H9 (cell line): ENCODE measurements around the gene TRIM21. TPM values are rescaled to one million over a fixed set of nuclear protein-coding genes. Genes with fewer than 3 reads are reported as not detected.

Experiments
- DNase-seq: peaks from one replicate; pipeline ENCODE4 v3.0.0-alpha.2; 2017
- H2AFZ ChIP-seq: one replicate; pipeline ENCODE4 v1.6.1; 2013; ENCODE audit warnings: mild to moderate bottlenecking, low read length, control low read depth, moderate library complexity
- H2AK5ac ChIP-seq: 2 replicates; pipeline ENCODE4 v1.6.1; 2013; ENCODE audit warnings: low read length, control low read depth, mixed read lengths; ENCODE audit not compliant: insufficient read length
- H2BK120ac ChIP-seq: one replicate; pipeline ENCODE4 v1.6.1; 2013; ENCODE audit warnings: low read depth, mild to moderate bottlenecking, low read length, control low read depth, inconsistent platforms; ENCODE audit not compliant: poor library complexity, severe bottlenecking
- H2BK12ac ChIP-seq: 2 replicates; pipeline ENCODE4 v1.6.1; 2013; ENCODE audit warnings: low read length, control low read depth, mixed read lengths, low read depth; ENCODE audit not compliant: insufficient read length
- H2BK15ac ChIP-seq: 2 replicates; pipeline ENCODE4 v1.6.1; 2013; ENCODE audit warnings: low read depth, low read length, control low read depth
- H2BK20ac ChIP-seq: one replicate; pipeline ENCODE4 v1.6.1; 2013; ENCODE audit warnings: low read depth, mild to moderate bottlenecking, low read length, control low read depth, inconsistent platforms; ENCODE audit not compliant: poor library complexity, severe bottlenecking
- H2BK5ac ChIP-seq: 2 replicates; pipeline ENCODE4 v1.6.1; 2013; ENCODE audit warnings: low read length, control low read depth, mixed read lengths; ENCODE audit not compliant: insufficient read length
- H3K14ac ChIP-seq: 2 replicates; pipeline ENCODE4 v1.6.1; 2013; ENCODE audit warnings: low read length, control low read depth; ENCODE audit not compliant: insufficient read depth
- H3K18ac ChIP-seq: 2 replicates; pipeline ENCODE4 v1.6.1; 2013; ENCODE audit warnings: low read depth, mild to moderate bottlenecking, mixed read lengths, low read length, control low read depth; ENCODE audit not compliant: insufficient read length
- H3K23ac ChIP-seq: 2 replicates; pipeline ENCODE4 v1.6.1; 2013; ENCODE audit warnings: low read length, control low read depth, mixed read lengths, low read depth; ENCODE audit not compliant: insufficient read length
- H3K23me2 ChIP-seq: 2 replicates; pipeline ENCODE4 v1.6.1; 2013; ENCODE audit warnings: low read depth, mild to moderate bottlenecking, mixed read lengths, low read length, control low read depth; ENCODE audit not compliant: insufficient read length, poor library complexity, severe bottlenecking
- H3K27ac ChIP-seq: 2 replicates; pipeline ENCODE4 v1.5.1; 2013; ENCODE audit warnings: low read length, control low read depth, mixed read lengths, low read depth; ENCODE audit not compliant: insufficient read length
- H3K27me3 ChIP-seq: 2 replicates; pipeline ENCODE4 v1.6.1; 2013; ENCODE audit warnings: low read length, control low read depth, inconsistent platforms; ENCODE audit not compliant: insufficient read depth
- H3K4ac ChIP-seq: 2 replicates; pipeline ENCODE4 v1.6.1; 2013; ENCODE audit warnings: low read depth, mild to moderate bottlenecking, control low read depth, inconsistent platforms, low read length, moderate library complexity
- H3K4me1 ChIP-seq: 2 replicates; pipeline ENCODE4 v1.6.1; 2013; ENCODE audit warnings: low read length, control low read depth, inconsistent platforms; ENCODE audit not compliant: insufficient read depth
- H3K4me2 ChIP-seq: 2 replicates; pipeline ENCODE4 v1.6.1; 2013; ENCODE audit warnings: low read length, control low read depth, mixed read lengths; ENCODE audit not compliant: insufficient read length, insufficient read depth
- H3K56ac ChIP-seq: 2 replicates; pipeline ENCODE4 v1.6.1; 2013; ENCODE audit warnings: low read depth, mild to moderate bottlenecking, mixed read lengths, low read length, control low read depth; ENCODE audit not compliant: insufficient read length
- H3K79me1 ChIP-seq: 2 replicates; pipeline ENCODE4 v1.6.1; 2013; ENCODE audit warnings: low read depth, mild to moderate bottlenecking, moderate library complexity, low read length, control low read depth, inconsistent platforms; ENCODE audit not compliant: insufficient read depth, poor library complexity, severe bottlenecking
- H3K79me2 ChIP-seq: 2 replicates; pipeline ENCODE4 v1.6.1; 2013; ENCODE audit warnings: low read length, control low read depth, inconsistent platforms; ENCODE audit not compliant: insufficient read depth
- H3K9ac ChIP-seq: 2 replicates; pipeline ENCODE4 v1.6.1; 2013; ENCODE audit warnings: low read length, control low read depth, mixed read lengths; ENCODE audit not compliant: insufficient read length; ENCODE audit errors: extremely low read depth
- H3K9me3 ChIP-seq: one replicate; pipeline ENCODE4 v1.6.1; 2013; ENCODE audit warnings: low read depth, low read length, inconsistent platforms; ENCODE audit not compliant: control insufficient read depth
- H3T11ph ChIP-seq: one replicate; pipeline ENCODE4 v1.6.1; 2013; ENCODE audit warnings: mild to moderate bottlenecking, low read length, control low read depth, inconsistent platforms
- H4K20me1 ChIP-seq: one replicate; pipeline ENCODE4 v1.6.1; 2013; ENCODE audit not compliant: control insufficient read depth, insufficient read length, insufficient read depth
- H4K5ac ChIP-seq: 2 replicates; pipeline ENCODE4 v1.6.1; 2013; ENCODE audit warnings: low read depth, mild to moderate bottlenecking, mixed read lengths, low read length, control low read depth; ENCODE audit not compliant: insufficient read length
- H4K8ac ChIP-seq: replicated peaks from 2 replicates; pipeline ENCODE4 v1.6.1; 2013; ENCODE audit warnings: low read length, control low read depth, mixed read lengths, low read depth; ENCODE audit not compliant: insufficient read length
- H4K91ac ChIP-seq: 2 replicates; pipeline ENCODE4 v1.6.1; 2013; ENCODE audit warnings: low read depth, mild to moderate bottlenecking, moderate library complexity, mixed read lengths, low read length, control low read depth; ENCODE audit not compliant: insufficient read length
- H3K27ac Mint-ChIP-seq, 3 experiments: 2 replicates in 2 of 3; 3 replicates in 1 of 3; pipeline ENCODE4 v1.8.0; 2020 to 2021; ENCODE audit warnings: mixed read lengths in 3 of 3, mild to moderate bottlenecking in 1 of 3, moderate library complexity in 1 of 3
- H3K27me3 Mint-ChIP-seq: 2 replicates; pipeline ENCODE4 v1.8.0; 2021; ENCODE audit warnings: low read depth, mild to moderate bottlenecking, moderate library complexity, mixed read lengths
- H3K36me3 Mint-ChIP-seq, 3 experiments: 2 replicates in 2 of 3; 3 replicates in 1 of 3; pipeline ENCODE4 v1.8.0; 2020 to 2021; ENCODE audit warnings: low read depth in 3 of 3, mixed read lengths in 3 of 3; ENCODE audit not compliant: insufficient read depth in 1 of 3
- H3K4me1 Mint-ChIP-seq, 2 experiments: 2 replicates each; pipeline ENCODE4 v1.8.0; 2020; ENCODE audit warnings: mixed read lengths in 2 of 2
- H3K4me3 Mint-ChIP-seq, 2 experiments: 2 replicates in 1 of 2; 3 replicates in 1 of 2; pipeline ENCODE4 v1.8.0; 2020 to 2021; ENCODE audit warnings: mild to moderate bottlenecking in 2 of 2, mixed read lengths in 2 of 2, moderate library complexity in 1 of 2
- H3K9me3 Mint-ChIP-seq, 2 experiments: 2 replicates in 1 of 2; 3 replicates in 1 of 2; pipeline ENCODE4 v1.8.0; 2020; ENCODE audit warnings: mild to moderate bottlenecking in 2 of 2, mixed read lengths in 2 of 2, moderate library complexity in 1 of 2
- CTCF ChIP-seq: fragments of 200-600 bp; sonication (generic); conservative IDR thresholded peaks from 3 replicates; pipeline ENCODE4 v1.8.0; 2021; ENCODE audit warnings: antibody characterized with exemption, mild to moderate bottlenecking
- WGBS: extraction: QIAGEN DNeasy Blood & Tissue Kit; methylation state at CpG from one replicate; pipeline ENCODE4 v1.1.7; 2013; ENCODE audit warnings: missing lambda C conversion rate, low lambda C conversion rate, mixed read lengths; ENCODE audit not compliant: insufficient read length; ENCODE audit errors: extremely low coverage; 5-methylcytosine and 5-hydroxymethylcytosine counted together
- total RNA-seq: library from RNA; stranded (reverse); gene quantifications from 2 replicates; pipeline ENCODE4 v1.2.1, GENCODE V29; 2021

TRIM21 gene
- total RNA-seq, 1 experiment from 2014 or later = 15.1 TPM

GRCh38 chr11:4430051-4430450 lies 36.5 kb upstream of the TRIM21 start:
- no peaks in the 10 kb centered on the region for H3K79me2 ChIP-seq
- H3K23ac ChIP-seq = no peak overlapping the region
- no peak overlapping the region for H2BK12ac ChIP-seq
- no peak overlapping the region for H2BK5ac ChIP-seq
- no peaks in the 10 kb centered on the region for H3K79me1 ChIP-seq
- no peak overlapping the region for H3K14ac ChIP-seq
- no peak overlapping the region for H3K18ac ChIP-seq
- no peak overlapping the region for H4K91ac ChIP-seq
- H3K4me2 ChIP-seq = no peak overlapping the region
- no peaks in the 10 kb centered on the region for H3K36me3 Mint-ChIP-seq
- no CpG with 5 or more reads among the region's 4 CpGs for WGBS
- H3K23me2 ChIP-seq = no peaks in the 10 kb centered on the region
- no peak overlapping the region for H3K4ac ChIP-seq
- no peak overlapping the region for H2AK5ac ChIP-seq
- no peak overlapping the region for H3K9ac ChIP-seq
- no peak for DNase-seq
- H2AFZ ChIP-seq = no peak overlapping the region
- H3K27ac Mint-ChIP-seq = no peak overlapping the region
- H4K8ac ChIP-seq = no peak overlapping the region
- H3K27me3 ChIP-seq = no peaks in the 10 kb centered on the region
- H3K9me3 Mint-ChIP-seq = no peaks in the 10 kb centered on the region; a peak in 2 of 5 replicates
- no peak overlapping the region for H3K4me3 Mint-ChIP-seq
- H3K4me1 Mint-ChIP-seq = peaks cover 6 to 12% of the 10 kb centered on the region in 2 experiments
- H2BK20ac ChIP-seq = no peak overlapping the region
- H4K20me1 ChIP-seq = no peaks in the 10 kb centered on the region
- no peak overlapping the region for H3K27ac ChIP-seq
- no peaks in the 10 kb centered on the region for H3K9me3 ChIP-seq
- no peak overlapping the region for H3T11ph ChIP-seq
- H3K27me3 Mint-ChIP-seq = no peaks in the 10 kb centered on the region
- H3K4me1 ChIP-seq = no peaks in the 10 kb centered on the region; the same call in 1 of the 2 replicates
- no peak overlapping the region for H2BK120ac ChIP-seq
- no peak overlapping the region for H2BK15ac ChIP-seq
- TF ChIP-seq CTCF = no peak
- H3K56ac ChIP-seq = no peak overlapping the region
- no peak overlapping the region for H4K5ac ChIP-seq
